GM12878 (cell line): ENCODE measurements around the gene EEPD1. TPM values are rescaled to one million over a fixed set of nuclear protein-coding genes. Genes with fewer than 3 reads are reported as not detected.

Source experiments
- ATAC-seq: fragments of 200-7000 bp; cut with Tn5 transposase; 3 replicates; pipeline ENCODE4 v1.9.1; 2020; ENCODE audit warnings: mild to moderate bottlenecking, moderate library complexity
- BruUV-seq: library from RNA; stranded (reverse); fragments of 400-500 nt; replicated peaks from 2 replicates; lab custom pipeline; 2021; lab: Mats Ljungman, UMichigan
- CTCF ChIA-PET: fragments of 300-600 bp; sonication (Branson Sonifier 250); formaldehyde crosslinking; extraction: SDS; loops from one replicate; lab custom pipeline; 2021; ENCODE audit warnings: inconsistent platforms; lab: Yijun Ruan, JAX
- POLR2A ChIA-PET: fragments of 350-600 bp; formaldehyde crosslinking; extraction: SDS; loops from one replicate; lab custom pipeline; 2021; ENCODE audit warnings: inconsistent platforms; lab: Charles Lee
- RAD21 ChIA-PET: fragments of 300-600 bp; sonication (Branson Sonifier 250); formaldehyde crosslinking; loops from one replicate; lab custom pipeline; 2023; ENCODE audit warnings: antibody characterized with exemption; ENCODE audit not compliant: unreplicated experiment; lab: Charles Lee
- SMC1A ChIA-PET: fragments of 300-600 bp; sonication (Branson Sonifier 250); formaldehyde crosslinking; loops from one replicate; lab custom pipeline; 2023; ENCODE audit not compliant: unreplicated experiment, uncharacterized antibody; lab: Charles Lee
- DNase-seq: peaks from one replicate; pipeline ENCODE4 v3.0.0-alpha.2; 2011; ENCODE audit warnings: low read depth, low spot score
- FAIRE-seq: peaks from 3 replicates; lab custom pipeline; 2011; peaks lifted over from hg19 to GRCh38; lab: Jason Lieb, UNC
- H2AFZ ChIP-seq: 2 replicates; pipeline ENCODE4 v1.6.0; 2011; ENCODE audit warnings: low read depth, low read length, control low read depth; ENCODE audit not compliant: control insufficient read depth
- H3K27ac ChIP-seq: 2 replicates; pipeline ENCODE4 v1.5.1; 2011; ENCODE audit warnings: control low read depth; ENCODE audit not compliant: control insufficient read depth, insufficient read depth
- H3K27me3 ChIP-seq, 2 experiments: replicated peaks in 1 of 2; 2 replicates each; pipeline versions ENCODE4 v1.6.0 to v1.6.1; 2011; ENCODE audit warnings: low read length in 1 of 2; ENCODE audit not compliant: control insufficient read depth in 2 of 2, insufficient read depth in 2 of 2
- H3K36me3 ChIP-seq, 2 experiments: 2 replicates each; pipeline ENCODE4 v1.5.1; 2011; ENCODE audit warnings: low read length in 1 of 2; ENCODE audit not compliant: control insufficient read depth in 2 of 2, insufficient read depth in 2 of 2
- H3K4me1 ChIP-seq: 2 replicates; pipeline ENCODE4 v1.6.1; 2011; ENCODE audit warnings: mild to moderate bottlenecking, low read length, moderate library complexity, mixed read lengths; ENCODE audit not compliant: control insufficient read depth, insufficient read depth
- H3K4me2 ChIP-seq: 2 replicates; pipeline ENCODE4 v1.6.0; 2011; ENCODE audit warnings: control low read depth; ENCODE audit not compliant: control insufficient read depth, insufficient read depth
- H3K4me3 ChIP-seq: fragments of 200-600 bp; sonication (generic); 2 replicates; pipeline ENCODE4 v1.5.1; 2016
- H3K79me2 ChIP-seq: 2 replicates; pipeline ENCODE4 v1.6.0; 2011; ENCODE audit warnings: low read length; ENCODE audit not compliant: control insufficient read depth, insufficient read depth
- H3K9ac ChIP-seq: 2 replicates; pipeline ENCODE4 v1.8.0; 2011; ENCODE audit warnings: low read length, control low read depth, mixed read lengths; ENCODE audit not compliant: control insufficient read depth, insufficient read depth
- H3K9me3 ChIP-seq: replicated peaks from 3 replicates; pipeline ENCODE4 v1.5.1; 2011; ENCODE audit warnings: mild to moderate bottlenecking, low read length; ENCODE audit not compliant: control insufficient read depth, insufficient read depth
- H4K20me1 ChIP-seq: 2 replicates; pipeline ENCODE4 v1.6.0; 2011; ENCODE audit not compliant: control insufficient read depth, insufficient read depth
- CREM ChIP-seq: IDR thresholded peaks from 2 replicates; pipeline ENCODE4 v1.6.1; 2014; ENCODE audit warnings: antibody characterized with exemption, low read depth
- FOS ChIP-seq: IDR thresholded peaks from 3 replicates; pipeline ENCODE4 v1.6.1; 2011; ENCODE audit warnings: borderline replicate concordance; ENCODE audit not compliant: insufficient read length; ENCODE audit errors: extremely low read depth
- FOXM1 ChIP-seq: IDR thresholded peaks from 2 replicates; pipeline ENCODE4 v1.6.1; 2012; ENCODE audit warnings: low read depth, mild to moderate bottlenecking, inconsistent platforms, low read length, moderate library complexity
- HDGF ChIP-seq: fragments of 450-650 bp; IDR thresholded peaks from 2 replicates; pipeline ENCODE4 v1.6.1; 2016; ENCODE audit warnings: antibody characterized with exemption
- MEF2B ChIP-seq: fragments of 450-650 bp; IDR thresholded peaks from 2 replicates; pipeline ENCODE4 v1.6.1; 2018; ENCODE audit warnings: mild to moderate bottlenecking, moderate library complexity; ENCODE audit not compliant: partially characterized antibody, poor library complexity, severe bottlenecking
- MTA3 ChIP-seq: IDR thresholded peaks from 2 replicates; pipeline ENCODE4 v1.6.1; 2012; ENCODE audit warnings: low read length, inconsistent platforms, borderline replicate concordance
- NFXL1 ChIP-seq: fragments of 450-650 bp; IDR thresholded peaks from 2 replicates; pipeline ENCODE4 v1.6.1; 2017; ENCODE audit warnings: antibody characterized with exemption, mild to moderate bottlenecking, borderline replicate concordance
- NR2C1 ChIP-seq: fragments of 450-650 bp; IDR thresholded peaks from 2 replicates; pipeline ENCODE4 v1.6.1; 2017; ENCODE audit warnings: antibody characterized with exemption, mild to moderate bottlenecking, moderate library complexity
- RBBP5 ChIP-seq: fragments of 200-600 bp; sonication (generic); conservative IDR thresholded peaks from 2 replicates; pipeline ENCODE4 v1.6.1; 2016
- STAT3 ChIP-seq: IDR thresholded peaks from 2 replicates; pipeline ENCODE4 v1.6.1; 2011; ENCODE audit warnings: low read depth, low read length, improper control_type of control experiment
- ZNF384 ChIP-seq: IDR thresholded peaks from 2 replicates; pipeline ENCODE4 v1.6.1; 2012; ENCODE audit warnings: low read depth, mild to moderate bottlenecking, low read length, improper control_type of control experiment, borderline replicate concordance
- WGBS: methylation state at CpG from one replicate; pipeline ENCODE4 v1.1.6; 2016; ENCODE audit warnings: low lambda C conversion rate; ENCODE audit not compliant: insufficient replicate concordance, insufficient coverage; ENCODE audit errors: missing lambda C conversion rate; 5-methylcytosine and 5-hydroxymethylcytosine counted together
- in situ Hi-C: fragments of 300-500 bp; cut with MboI; formaldehyde crosslinking; loops from 9 replicates; pipeline ENCODE4 v1.14.3; 2018; ENCODE audit warnings: mixed read lengths
- intact Hi-C: fragments of 100-400 bp; cut with micrococcal nuclease; formaldehyde crosslinking; loops from one replicate; pipeline ENCODE4 v1.14.2; 2022; ENCODE audit not compliant: unreplicated experiment
- polyA plus RNA-seq, 11 experiments: library from polyadenylated mRNA; depleted of rRNA in 4 of 11; unstranded in 6 of 11; stranded (reverse) in 5 of 11; fragments of >200 nt; fragmentation: Nextera tagmentation in 4 of 11; fragmentation: Illumina TruSeq in 1 of 11; extraction: Ambion mirVana in 4 of 11; extraction: Trizol in 1 of 11; gene quantifications; 1 replicate in 1 of 11; 2 replicates in 10 of 11; pipeline versions ENCODE4 v1.2.1 to v1.2.3, GENCODE V29; 2011 to 2016; ENCODE audit warnings: inconsistent platforms in 2 of 11, missing spikeins in 2 of 11, low read depth in 1 of 11
- total RNA-seq, 4 experiments: library from RNA; depleted of rRNA in 3 of 4; stranded (reverse); fragments of >200 nt in 3 of 4; fragmentation: Illumina TruSeq in 1 of 4; extraction: Trizol in 1 of 4; gene quantifications; 2 replicates each; pipeline versions ENCODE4 v1.2.1 to v1.2.3, GENCODE V29; 2013 to 2021

Gene EEPD1
- total and polyA plus RNA-seq, 10 of the 15 experiments (the other 5 are each of a cell fraction or from before 2014, with no cell fraction given) = 0.24 to 2.8 (median 0.86) TPM; not detected in 1

- Histone ChIP-seq H3K9me3 (no peaks in the 10 kb centered on the region; the same call in 2 of the 3 replicates), H3K27me3 (peaks cover 0 to 2% of the 10 kb centered on the region in 2 experiments; a peak in 2 of 4 replicates), H3K36me3 (no peaks in the 10 kb centered on the region), H2AFZ (no peak overlapping the region), H4K20me1 (no peaks in the 10 kb centered on the region), H3K4me3 (no peak overlapping the region), H3K27ac (no peak overlapping the region), H3K9ac (no peak overlapping the region), H3K4me2 (no peak overlapping the region), H3K4me1 (peaks cover 3% of the 10 kb centered on the region), H3K79me2 (no peaks in the 10 kb centered on the region)
- WGBS = 35% methylated on average over 8 of the region's 8 CpGs
- intact Hi-C loops = no loop called here
- ChIA-PET SMC1A (interaction anchor here (1.0 to 1.1 kb wide), 2 partner anchors 11 to 142 kb away, joined by 3 read pairs; no protein-coding TSS in a partner anchor), POLR2A (no interaction called here), RAD21 (no interaction called here), CTCF (interaction anchor here (0.8 to 1.1 kb wide), 3 partner anchors 9 to 129 kb away, joined by 3 read pairs; no protein-coding TSS in a partner anchor)
- ATAC-seq = no peak
- in situ Hi-C loops = no loop called here
- BruUV-seq = no TSS peak
- TF ChIP-seq NR2C1 (no peak), MTA3 (no peak), ZNF384 (no peak), FOS (no peak), FOXM1 (no peak), HDGF (no peak), CREM (no peak), RBBP5 (no peak), STAT3 (no peak), MEF2B (no peak), NFXL1 (no peak)
- no peak for DNase-seq
- FAIRE-seq = peak; percentile 31
Measured at GRCh38 chr7:36149694-36150452, 3.2 kb upstream of the EEPD1 start.
